ENCODE results near the gene NAA15.
"Not testable (repeated sequence)": the region's sequence is repeated elsewhere in the genome, so short reads cannot be mapped to it uniquely, and the experiment has no call there.

NAA15 gene

DNA sequence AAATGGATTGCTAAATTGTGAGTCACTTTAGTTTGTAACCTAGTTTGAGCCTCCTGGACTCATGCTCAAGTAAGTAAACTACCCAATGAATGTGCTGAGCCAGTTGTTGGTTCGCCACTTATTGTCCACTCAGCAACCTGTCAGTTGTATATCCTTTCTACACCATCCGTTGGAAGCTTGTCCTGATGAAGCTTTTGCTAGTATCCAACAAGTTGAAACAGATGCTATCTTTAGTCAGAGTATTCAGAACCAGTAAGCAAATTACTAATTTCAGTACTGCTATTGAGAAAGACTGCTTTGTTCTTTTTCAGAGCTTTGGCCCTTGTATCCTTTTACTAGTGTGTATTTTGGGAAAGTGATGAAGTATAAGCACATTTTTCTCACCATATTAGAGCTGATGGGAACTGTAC, 4.3 kb upstream of the NAA15 start:
- peak; percentile 39 for DNase-seq (ENCODE audit: low spot score)

GRCh38 chr4:139299536-139299935, 1.8 kb upstream of the NAA15 start:
- no peak for DNase-seq (ENCODE audit: low spot score)

GRCh38 chr4:139300431-139301112, 733 bp upstream of the NAA15 start:
- peak; percentile 47 for DNase-seq (ENCODE audit: low spot score)

DNA sequence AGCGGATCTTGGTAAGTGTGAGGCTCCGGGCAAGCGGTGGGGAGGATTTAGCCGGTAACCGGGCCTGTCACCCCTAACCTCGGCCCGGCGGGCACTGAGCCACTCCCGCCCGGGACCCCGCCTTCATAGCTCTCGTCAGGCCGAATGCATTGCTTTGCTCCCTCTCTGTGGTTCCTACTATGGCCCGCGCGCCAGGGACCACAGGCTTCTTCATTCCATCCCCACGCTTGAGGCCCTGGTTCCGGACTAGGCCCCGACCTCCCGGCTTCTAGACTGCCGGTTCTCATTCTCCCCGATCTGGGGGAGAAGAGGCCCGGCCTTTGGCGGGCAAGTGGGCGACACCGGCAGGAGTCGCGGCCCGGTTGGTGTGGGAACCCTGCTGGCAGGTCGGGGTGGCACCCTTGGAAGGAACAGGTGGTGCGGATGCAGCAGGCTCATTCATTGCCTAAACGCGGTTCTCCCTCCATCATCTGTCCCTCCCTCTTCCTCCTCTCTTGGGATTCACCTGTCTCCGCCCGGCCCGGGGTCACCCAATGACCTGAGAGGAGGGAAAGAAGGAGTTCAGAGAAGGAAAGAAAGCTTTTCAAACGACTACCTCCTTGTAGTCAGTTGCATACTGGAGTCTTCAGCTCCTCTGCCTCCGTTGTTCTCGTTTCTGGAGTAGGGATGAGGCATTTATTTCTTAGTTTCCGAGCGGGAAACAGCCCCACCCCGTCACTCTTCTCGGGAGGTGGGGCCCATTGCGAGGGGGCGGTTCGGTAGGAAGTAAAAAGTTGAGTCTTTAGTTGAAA, 711 bp downstream of the NAA15 start, which contains the start of gene NDUFC1:
NDUFC1 (minus strand) TSS at position 657 of the 791 bp plus-strand sequence. CDS start 6,679 bp downstream, outside the sequence.
- DNase-seq (ENCODE audit: low spot score): peak; percentile 66

DNA sequence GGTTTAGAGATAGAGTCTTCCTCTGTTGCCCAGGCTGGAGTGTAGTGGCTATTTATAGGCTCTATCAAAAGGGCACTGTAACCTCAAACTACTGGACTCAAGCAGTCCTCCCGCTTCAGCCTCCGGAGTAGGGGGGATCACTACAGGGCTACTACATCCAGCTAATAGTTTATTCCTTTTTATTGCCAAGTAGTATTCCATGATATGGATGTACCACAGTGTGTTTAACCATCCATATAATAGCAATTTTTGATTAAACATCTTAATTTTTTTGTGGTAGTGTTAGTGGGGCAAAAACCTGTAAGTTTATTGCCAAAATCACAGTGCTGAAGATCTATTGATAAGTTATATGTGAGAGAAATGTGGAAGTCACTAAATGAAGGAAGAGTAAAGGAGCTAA, 3.6 kb downstream of the NAA15 start:
- no peak for DNase-seq (ENCODE audit: low spot score)

DNA sequence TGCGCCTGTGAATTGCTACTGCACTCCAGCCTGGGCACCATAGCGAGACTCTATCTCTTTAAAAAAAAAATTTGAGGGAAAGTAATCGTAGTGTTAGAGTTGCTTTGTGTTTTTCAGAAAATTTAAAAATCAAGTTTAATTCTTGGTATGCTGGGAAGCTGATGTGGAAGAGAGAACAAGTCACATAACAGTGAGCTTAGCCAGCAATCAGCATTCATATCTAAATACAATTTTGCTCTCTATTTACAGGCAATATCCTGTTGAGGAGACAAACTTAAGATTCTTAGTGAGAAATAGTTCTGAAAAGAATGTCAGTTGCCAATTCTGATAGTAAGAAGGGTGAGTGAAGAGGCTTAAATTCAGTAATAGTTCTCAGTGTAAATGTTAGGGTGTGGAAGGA, 10.6 kb downstream of the NAA15 start:
- no peak for DNase-seq (ENCODE audit: low spot score)

DNA sequence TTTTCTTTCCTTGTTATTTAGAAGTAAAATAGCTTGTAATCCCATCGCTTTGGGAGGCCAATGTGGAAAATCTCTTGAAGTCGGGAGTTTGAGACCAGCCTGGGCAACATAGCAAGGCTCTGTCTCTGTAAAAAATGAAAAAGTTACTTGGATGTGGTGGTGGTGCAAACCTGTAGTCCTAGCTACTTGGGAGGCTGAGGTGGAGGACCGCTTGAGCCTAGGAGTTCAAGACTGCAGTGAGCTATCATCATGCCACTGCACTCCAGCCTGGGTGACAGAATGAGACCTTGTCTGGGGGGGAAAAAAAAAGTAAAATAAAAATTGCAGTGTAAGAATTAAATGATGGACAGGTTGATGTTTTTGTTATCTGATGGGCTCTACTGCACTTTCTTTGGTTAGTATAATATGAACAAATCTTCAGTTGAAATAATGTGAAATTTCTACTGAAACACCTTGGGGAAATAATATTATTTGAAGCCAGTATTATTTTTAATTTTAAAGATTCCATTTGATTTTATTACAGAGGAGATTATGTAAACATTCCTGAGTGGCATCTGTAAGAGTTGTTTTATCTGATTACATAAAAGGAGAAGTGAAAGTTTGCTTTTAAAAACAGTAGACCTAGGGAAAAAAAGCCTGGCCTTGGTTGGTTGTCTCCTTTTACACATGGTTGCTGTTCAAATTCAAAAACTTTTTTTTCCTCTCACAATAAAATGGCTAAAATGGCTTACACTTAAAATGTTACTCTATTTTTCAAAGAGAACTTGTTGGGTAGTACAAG, 11.4 kb downstream of the NAA15 start:
- DNase-seq (ENCODE audit: low spot score): no peak

- DNase-seq (ENCODE audit: low spot score): not testable (repeated sequence)
Observed at GRCh38 chr4:139313414-139313813, 12.1 kb downstream of the NAA15 start.

DNA sequence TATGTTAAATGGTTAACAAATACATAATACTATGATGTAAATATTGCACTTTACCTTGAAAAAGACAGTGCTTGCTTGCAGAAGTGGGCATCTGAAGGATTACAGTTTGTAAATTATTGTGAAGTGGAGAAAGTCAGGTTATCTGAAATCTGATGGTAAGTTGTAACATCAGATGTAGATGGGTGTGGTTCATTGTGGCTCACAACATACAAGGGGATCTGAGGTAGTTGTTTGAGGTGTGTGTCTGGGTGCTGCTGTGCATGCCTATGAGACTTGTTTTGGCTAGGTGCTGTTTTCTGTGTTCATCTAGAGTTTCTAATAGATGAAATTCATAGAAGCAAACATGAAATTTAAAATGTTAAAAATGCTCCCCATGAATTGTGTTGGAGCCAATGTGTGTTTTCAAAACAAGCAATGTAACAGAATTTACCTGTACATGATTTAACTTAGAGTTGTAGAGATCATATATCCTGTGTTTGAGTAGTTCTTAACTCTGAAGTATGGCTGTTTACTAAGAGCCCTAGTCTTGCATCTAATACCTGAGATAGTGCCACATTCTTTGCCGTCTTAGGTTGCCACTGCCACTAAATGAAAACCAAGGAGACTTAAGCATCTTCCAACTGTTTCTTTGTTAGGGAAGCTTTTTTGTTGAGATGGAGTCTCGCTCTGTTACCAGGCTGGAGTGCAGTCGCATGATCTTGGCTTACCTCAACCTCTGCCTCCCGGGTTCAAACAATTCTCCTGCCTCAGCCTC, 12.9 kb downstream of the NAA15 start:
- DNase-seq (ENCODE audit: low spot score): no peak

DNA sequence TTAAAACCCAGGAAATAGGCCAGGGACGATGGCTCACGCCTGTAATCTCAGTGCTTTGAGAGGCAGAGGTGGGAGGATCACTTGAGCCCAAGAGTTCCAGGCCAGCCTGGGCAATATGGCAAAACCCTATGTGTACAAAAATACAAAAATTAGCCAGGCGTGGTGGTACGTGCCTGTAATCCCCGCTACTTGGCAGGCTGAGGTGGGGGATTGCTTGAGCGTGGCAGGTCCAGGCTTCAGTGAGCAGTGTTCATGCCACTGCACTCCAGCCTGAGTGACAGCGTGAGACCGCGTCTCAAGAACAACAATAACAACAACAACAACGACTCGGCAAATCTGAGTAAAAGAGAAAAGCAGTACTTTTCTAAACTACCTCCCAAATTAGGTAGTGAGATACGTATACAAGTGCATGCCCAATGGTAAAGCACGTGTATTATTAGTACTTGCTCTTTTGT, 13.9 kb downstream of the NAA15 start:
- DNase-seq (ENCODE audit: low spot score): no peak

GRCh38 chr4:139316733-139317132, 15.4 kb downstream of the NAA15 start:
- DNase-seq (ENCODE audit: low spot score): no peak

GRCh38 chr4:139317635-139318034, 16.3 kb downstream of the NAA15 start:
- no peak for DNase-seq (ENCODE audit: low spot score)

DNA sequence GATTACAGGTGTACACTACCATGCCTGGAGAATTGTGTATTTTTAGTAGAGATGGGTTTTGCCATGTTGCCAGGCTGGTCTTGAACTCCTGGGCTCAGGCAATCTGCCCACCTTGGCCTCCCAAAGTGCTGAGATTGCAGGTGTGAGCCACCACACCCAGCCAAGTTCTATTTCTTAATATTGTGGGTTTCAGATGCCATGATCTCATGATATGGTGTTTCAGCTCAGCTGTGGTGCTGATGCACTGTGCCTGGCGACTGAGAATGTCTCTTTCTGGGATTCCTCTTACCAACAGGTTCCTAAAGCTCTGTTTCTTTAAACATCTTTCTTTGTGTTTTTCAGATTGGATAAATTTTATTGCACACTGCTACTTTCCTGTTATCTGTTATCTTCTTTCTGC, 18.3 kb downstream of the NAA15 start:
- DNase-seq (ENCODE audit: low spot score): no peak

DNA sequence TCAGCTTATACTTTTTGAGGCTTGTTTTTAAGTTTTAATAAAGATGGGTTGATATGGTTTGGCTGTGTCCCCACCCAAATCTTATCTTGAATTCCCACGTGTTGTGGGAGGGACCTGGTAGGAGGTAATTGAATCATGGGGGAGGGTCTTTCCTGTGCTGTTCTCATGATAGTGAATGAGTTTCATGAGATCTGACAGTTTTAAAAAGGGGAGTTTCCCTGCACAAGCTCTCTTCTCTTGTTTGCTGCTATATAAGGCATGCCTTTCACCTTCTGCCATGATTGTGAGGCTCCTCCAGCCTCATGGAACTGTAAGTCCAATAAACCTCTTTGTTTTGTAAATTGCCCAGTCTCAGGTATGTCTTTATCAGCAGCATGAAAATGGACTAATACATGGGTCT, 20.8 kb downstream of the NAA15 start:
- DNase-seq (ENCODE audit: low spot score): not testable (repeated sequence)

DNA sequence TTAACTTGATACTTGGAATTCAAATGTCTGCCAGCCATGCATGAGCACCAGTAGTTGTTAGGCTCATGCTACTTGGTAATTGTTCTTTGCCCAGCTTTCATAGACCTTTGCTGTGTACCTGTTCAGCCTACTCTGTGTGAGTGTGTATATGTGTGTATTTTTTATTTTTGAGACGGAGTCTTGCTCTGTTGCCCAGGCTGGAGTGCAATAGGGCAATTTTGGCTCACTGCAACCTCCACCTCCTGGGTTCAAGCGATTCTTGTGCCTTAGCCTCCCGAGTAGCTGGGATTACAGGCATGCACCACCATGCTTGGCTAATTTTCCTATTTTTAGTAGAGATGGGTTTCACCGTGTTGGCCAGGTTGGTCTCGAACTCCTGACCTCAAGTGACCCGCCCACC, 21.2 kb downstream of the NAA15 start:
- not testable (repeated sequence) for DNase-seq (ENCODE audit: low spot score)

GRCh38 chr4:139324620-139325019, 23.3 kb downstream of the NAA15 start:
- no peak for DNase-seq (ENCODE audit: low spot score)

GRCh38 chr4:139329665-139330200, 28.4 kb downstream of the NAA15 start:
- DNase-seq (ENCODE audit: low spot score): no peak

DNA sequence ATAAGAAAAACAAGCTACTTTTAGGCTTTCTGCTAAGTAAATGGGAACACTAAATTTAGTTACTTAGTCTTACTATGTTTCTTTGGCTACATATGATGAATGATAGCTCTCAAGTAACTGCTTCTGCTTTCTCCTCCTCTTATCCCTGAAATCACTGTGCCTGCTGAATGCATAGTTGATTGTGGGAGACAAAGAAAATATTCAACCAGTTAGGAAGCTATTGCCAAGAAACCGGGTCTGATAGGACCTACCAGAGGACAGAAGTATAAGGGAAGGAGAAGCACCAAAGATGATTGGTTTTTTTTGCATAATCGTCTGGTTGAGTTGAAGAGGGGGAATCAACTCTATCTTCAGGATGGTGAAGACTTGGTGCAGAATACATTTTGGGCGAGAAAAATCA, 29.0 kb downstream of the NAA15 start:
- DNase-seq (ENCODE audit: low spot score): no peak

- DNase-seq (ENCODE audit: low spot score): no peak
Observed at GRCh38 chr4:139331185-139331584, 29.9 kb downstream of the NAA15 start.

GRCh38 chr4:139333046-139333445, 31.7 kb downstream of the NAA15 start:
- DNase-seq (ENCODE audit: low spot score): no peak

- no peak for DNase-seq (ENCODE audit: low spot score)
Observed at GRCh38 chr4:139337612-139338011, 36.3 kb downstream of the NAA15 start.

DNA sequence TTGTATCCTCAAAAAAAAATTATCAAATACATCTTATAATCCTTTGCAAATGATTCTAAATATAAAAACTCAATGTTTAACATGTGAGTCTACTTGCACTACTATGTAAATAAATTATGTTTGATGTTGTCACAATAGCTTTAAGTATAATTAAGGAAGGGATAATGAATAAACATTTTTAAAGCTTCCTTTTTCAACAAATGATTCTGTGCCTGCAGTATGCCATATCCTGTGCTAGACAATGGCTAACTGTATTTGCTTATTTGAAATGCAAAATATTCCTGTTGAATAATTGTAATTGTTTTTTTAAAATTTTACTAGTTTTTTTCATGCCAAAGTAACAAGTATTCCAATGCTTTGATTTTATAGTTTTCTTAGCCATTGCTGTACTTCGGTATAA, 60.0 kb downstream of the NAA15 start:
- no peak for DNase-seq (ENCODE audit: low spot score)

All from activated CD4-positive, alpha-beta T cell treated with anti-CD3 and anti-CD28 coated beads, Interleukin-2, Interleukin-4, amounts not matched to agents 100 ng/mL and 50 ng/mL, durations not matched to agents 16 hours and 8 hours (primary cell).